K562 (cell line): ENCODE measurements around the gene WIPF3. TPM values are rescaled to one million over a fixed set of nuclear protein-coding genes. Genes with fewer than 3 reads are reported as not detected.
"Not testable (repeated sequence)": the region's sequence is repeated elsewhere in the genome, so short reads cannot be mapped to it uniquely, and the experiment has no call there.

ENCODE experiments used
- ATAC-seq: fragments of 200-7000 bp; cut with Tn5 transposase; 3 replicates; pipeline ENCODE4 v1.9.1; 2020; ENCODE audit warnings: moderate library complexity
- BruUV-seq: library from RNA; stranded (reverse); fragments of 400-500 nt; replicated peaks from 2 replicates; lab custom pipeline; 2021; lab: Mats Ljungman, UMichigan
- CTCF ChIA-PET: fragments of 300-600 bp; formaldehyde crosslinking; extraction: SDS; loops from one replicate; lab custom pipeline; 2021; ENCODE audit warnings: low intra/inter-chr PET ratio; lab: Yijun Ruan, JAX
- POLR2A ChIA-PET: fragments of 300-600, 350-650 bp; sonication (Branson Sonifier 250); formaldehyde crosslinking; extraction: SDS; loops from one replicate; lab custom pipeline; 2021; ENCODE audit warnings: antibody characterized with exemption, inconsistent platforms; lab: Yijun Ruan, JAX
- DNase-seq, 4 experiments: peaks; one replicate each; pipeline versions ENCODE4 v3.0.0 to v3.0.0-alpha.2; 2011 to 2018; ENCODE audit warnings: low spot score in 3 of 4, mixed read lengths in 3 of 4; ENCODE audit errors: extremely low read depth in 1 of 4
- FAIRE-seq: peaks from 2 replicates; lab custom pipeline; 2011; peaks lifted over from hg19 to GRCh38; lab: Jason Lieb, UNC
- H2AFZ ChIP-seq: 2 replicates; pipeline ENCODE4 v1.6.0; 2011; ENCODE audit warnings: low read depth, low read length, control low read depth, inconsistent platforms
- H3K27ac ChIP-seq: fragments of 200-600 bp; 3 replicates; pipeline ENCODE4 v1.8.0; 2011; ENCODE audit warnings: low read depth, mild to moderate bottlenecking, control low read depth, inconsistent platforms, low read length, moderate library complexity, mixed read lengths; ENCODE audit errors: extremely low read depth
- H3K27me3 ChIP-seq, 2 experiments: fragments of 300-600 bp in 1 of 2; 2 replicates in 1 of 2; 3 replicates in 1 of 2; pipeline versions ENCODE4 v1.6.0 to v1.8.0; 2011; ENCODE audit warnings: inconsistent platforms in 2 of 2, low read length in 2 of 2, mild to moderate bottlenecking in 1 of 2, mixed read lengths in 1 of 2, moderate library complexity in 1 of 2; ENCODE audit not compliant: control insufficient read depth in 2 of 2, insufficient read depth in 2 of 2
- H3K36me3 ChIP-seq: fragments of 300-600 bp; 3 replicates; pipeline ENCODE4 v1.8.0; 2011; ENCODE audit warnings: mild to moderate bottlenecking, low read length, inconsistent platforms; ENCODE audit not compliant: control insufficient read depth, insufficient read depth
- H3K4me1 ChIP-seq, 2 experiments: fragments of 200-600 bp in 1 of 2; replicated peaks in 1 of 2; 2 replicates in 1 of 2; 3 replicates in 1 of 2; pipeline versions ENCODE4 v1.5.1 to v1.8.0; 2011; ENCODE audit warnings: inconsistent platforms in 2 of 2, low read length in 2 of 2, mild to moderate bottlenecking in 1 of 2, mixed read lengths in 1 of 2, moderate library complexity in 1 of 2; ENCODE audit not compliant: control insufficient read depth in 2 of 2, insufficient read depth in 2 of 2
- H3K4me2 ChIP-seq: 2 replicates; pipeline ENCODE4 v1.6.1; 2011; ENCODE audit warnings: low read length, control low read depth, inconsistent platforms, mixed read lengths; ENCODE audit not compliant: insufficient read depth
- H3K4me3 ChIP-seq: fragments of 200-600 bp; sonication (generic), shearing (Covaris generic); 2 replicates; pipeline ENCODE4 v1.5.1; 2016; ENCODE audit warnings: control low read depth, inconsistent platforms
- H3K79me2 ChIP-seq: fragments of 200-600 bp; 3 replicates; pipeline ENCODE4 v1.8.0; 2011; ENCODE audit warnings: low read length, inconsistent platforms; ENCODE audit not compliant: control insufficient read depth, insufficient read depth
- H3K9ac ChIP-seq, 2 experiments: 2 replicates each; pipeline versions ENCODE4 v1.6.0 to v1.6.1; 2011; ENCODE audit warnings: low read depth in 2 of 2, low read length in 2 of 2, control low read depth in 1 of 2, inconsistent platforms in 1 of 2, mild to moderate bottlenecking in 1 of 2, mixed read lengths in 1 of 2; ENCODE audit not compliant: insufficient read depth in 1 of 2
- H3K9me1 ChIP-seq: one replicate; pipeline ENCODE4 v1.6.0; 2011; ENCODE audit warnings: inconsistent platforms, mild to moderate bottlenecking, low read length, moderate library complexity; ENCODE audit not compliant: control insufficient read depth, insufficient read depth
- H3K9me3 ChIP-seq: replicated peaks from 2 replicates; pipeline ENCODE4 v1.5.1; 2011; ENCODE audit warnings: low read depth, low read length, inconsistent platforms; ENCODE audit not compliant: control insufficient read depth, insufficient read depth
- H4K20me1 ChIP-seq: replicated peaks from 2 replicates; pipeline ENCODE4 v1.6.1; 2011; ENCODE audit warnings: low read length, inconsistent platforms, mixed read lengths; ENCODE audit not compliant: control insufficient read depth, insufficient read depth
- C11orf30 ChIP-seq: fragments of 450-650 bp; IDR thresholded peaks from 2 replicates; pipeline ENCODE4 v1.6.1; 2016; ENCODE audit warnings: low read depth, mild to moderate bottlenecking
- SIRT6 ChIP-seq: IDR thresholded peaks from one replicate; pipeline ENCODE4 v1.6.1; 2012; ENCODE audit warnings: low read depth, mild to moderate bottlenecking, control low read depth, inconsistent platforms, low read length, moderate library complexity
- ZNF316 ChIP-seq: fragments of 450-650 bp; IDR thresholded peaks from 2 replicates; pipeline ENCODE4 v1.6.1; 2016
- WGBS: fragments of 100-300 bp; shearing (Covaris generic); methylation state at CpG from one replicate; pipeline ENCODE4 v1.1.6; 2016; ENCODE audit warnings: low coverage, mixed read lengths; ENCODE audit not compliant: insufficient coverage; ENCODE audit errors: missing lambda C conversion rate; 5-methylcytosine and 5-hydroxymethylcytosine counted together
- in situ Hi-C: fragments of 300-500 bp; cut with MboI; formaldehyde crosslinking; loops from 4 replicates; pipeline ENCODE4 v1.15.0; 2018; ENCODE audit warnings: inconsistent platforms, mixed read lengths
- intact Hi-C: fragments of 100-400 bp; cut with micrococcal nuclease; formaldehyde crosslinking; loops from 2 replicates; pipeline ENCODE4 v1.14.2; 2022
- polyA plus RNA-seq, 8 experiments: library from polyadenylated mRNA; depleted of rRNA in 4 of 8; stranded (reverse) in 5 of 8; unstranded in 3 of 8; fragments of >200 nt; fragmentation: Nextera tagmentation in 2 of 8; fragmentation: Illumina TruSeq in 1 of 8; extraction: Ambion mirVana in 2 of 8; extraction: Trizol in 1 of 8; gene quantifications; 2 replicates each; pipeline versions ENCODE4 v1.2.1 to v1.2.3, GENCODE V29; 2011 to 2014; ENCODE audit warnings: inconsistent platforms in 1 of 8, missing spikeins in 1 of 8
- total RNA-seq, 7 experiments: library from RNA; depleted of rRNA in 6 of 7; stranded (reverse); fragments of >200 nt in 6 of 7; fragmentation: Illumina TruSeq in 2 of 7; extraction: Trizol in 2 of 7; gene quantifications; 2 replicates each; pipeline versions ENCODE4 v1.2.1 to v1.2.3, GENCODE V29; 2011 to 2021; ENCODE audit warnings: low replicate concordance in 1 of 7

WIPF3 gene
- total and polyA plus RNA-seq, 9 of the 15 experiments (the other 6 are each of a cell fraction or from before 2014, with no cell fraction given) = 0.18 to 3.2 (median 1.7) TPM

- no peak for DNase-seq
- H2AFZ ChIP-seq = no peak overlapping the region
- H3K4me1 ChIP-seq = no peaks in the 10 kb centered on the region
- H3K4me3 ChIP-seq = no peak overlapping the region
- no peak for ATAC-seq
- in situ Hi-C loops (no loop called here), intact Hi-C loops (no loop called here)
- no peak for TF ChIP-seq SIRT6
- 0 out of 2 replicates have a peak, but pooled peaks have one; percentile 38 for TF ChIP-seq ZNF316
- TF ChIP-seq C11orf30 = peak; percentile 23; the same call in 1 of the 2 replicates
- no TSS peak for BruUV-seq
- no peaks in the 10 kb centered on the region for H4K20me1 ChIP-seq
- no peak overlapping the region for H3K9ac ChIP-seq
- H3K36me3 ChIP-seq = no peaks in the 10 kb centered on the region
- no peaks in the 10 kb centered on the region for H3K79me2 ChIP-seq
- CTCF ChIA-PET = no interaction called here
- H3K9me3 ChIP-seq = no peaks in the 10 kb centered on the region
- peak; percentile 52 for FAIRE-seq
- H3K9me1 ChIP-seq = no peaks in the 10 kb centered on the region
- POLR2A ChIA-PET = interaction anchor here (0.8 to 1.6 kb wide), 2 partner anchors 9 to 22 kb away, joined by 4 to 6 read pairs; no protein-coding TSS in a partner anchor
- H3K27me3 ChIP-seq = peaks cover 6 to 20% of the 10 kb centered on the region in 2 experiments; a peak in 4 of 5 replicates
- H3K27ac ChIP-seq = no peak overlapping the region
- H3K4me2 ChIP-seq = no peak overlapping the region
- 3% methylated on average over 8 of the region's 8 CpGs for WGBS
Observed at GRCh38 chr7:29958667-29959358, 152.5 kb downstream of the WIPF3 start.

GRCh38 chr7:29961611-29962010 is 155.3 kb downstream of the WIPF3 start:
- H3K36me3 ChIP-seq, H3K4me2 ChIP-seq, DNase-seq, FAIRE-seq, in situ Hi-C loops, H3K79me2 ChIP-seq, H3K9ac ChIP-seq, POLR2A ChIA-PET, H3K9me1 ChIP-seq, H3K4me3 ChIP-seq, ATAC-seq, intact Hi-C loops, H3K27ac ChIP-seq, BruUV-seq, H3K9me3 ChIP-seq, H3K4me1 ChIP-seq, H4K20me1 ChIP-seq, H2AFZ ChIP-seq, CTCF ChIA-PET: not testable (repeated sequence)
- peaks cover 0 to 15% of the 10 kb centered on the region in 2 experiments; a peak in 3 of 5 replicates for H3K27me3 ChIP-seq
- no CpG with 5 or more reads among the region's 19 CpGs for WGBS
